Measurements from ENCODE around the gene ART1. TPM values are rescaled to one million over a fixed set of nuclear protein-coding genes. Genes with fewer than 3 reads are reported as not detected.

The ART1 gene
- total RNA-seq, 1 donor from 2014 or later = 5.6 TPM

DNA sequence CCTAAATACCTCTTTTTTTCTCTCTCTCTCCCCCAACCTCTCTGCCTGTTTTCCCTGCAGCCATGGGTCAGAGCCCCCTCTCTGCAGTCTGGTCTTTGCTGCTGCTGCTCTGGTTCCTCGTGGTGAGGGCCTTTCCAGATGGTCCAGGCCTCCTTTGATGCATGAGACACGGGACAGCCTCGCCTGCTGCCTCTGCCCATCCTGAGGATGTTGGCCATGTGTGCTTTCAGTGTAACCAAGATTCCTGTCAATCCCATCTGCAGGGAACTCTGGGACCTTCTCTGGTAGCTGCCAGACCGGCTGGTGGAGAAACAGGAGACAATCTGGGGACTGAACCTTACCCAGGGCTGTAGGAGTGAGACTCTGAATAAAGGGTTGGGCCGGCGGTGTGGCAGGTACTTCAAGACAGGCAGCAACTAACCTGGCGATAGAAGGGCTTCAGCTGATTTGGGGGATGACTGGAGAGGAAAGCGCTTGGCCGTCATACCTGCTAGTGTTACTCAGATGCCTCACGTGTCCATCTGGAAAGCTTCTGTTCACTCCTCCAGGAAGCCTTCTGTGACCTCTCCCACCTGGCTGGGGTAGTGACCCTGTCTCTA lies 19.2 kb downstream of the ART1 start:
- no peaks in the 10 kb centered on the region for H3K4me1 ChIP-seq
- no peaks in the 10 kb centered on the region for H3K9me3 ChIP-seq
- no peak overlapping the region for H3K27ac ChIP-seq
- H3K27me3 ChIP-seq = no peaks in the 10 kb centered on the region
- no peak overlapping the region for H3K4me3 ChIP-seq
- peaks cover 26 to 36% of the 10 kb centered on the region in 2 donors for H3K36me3 ChIP-seq
- TF ChIP-seq, protein P1, sequence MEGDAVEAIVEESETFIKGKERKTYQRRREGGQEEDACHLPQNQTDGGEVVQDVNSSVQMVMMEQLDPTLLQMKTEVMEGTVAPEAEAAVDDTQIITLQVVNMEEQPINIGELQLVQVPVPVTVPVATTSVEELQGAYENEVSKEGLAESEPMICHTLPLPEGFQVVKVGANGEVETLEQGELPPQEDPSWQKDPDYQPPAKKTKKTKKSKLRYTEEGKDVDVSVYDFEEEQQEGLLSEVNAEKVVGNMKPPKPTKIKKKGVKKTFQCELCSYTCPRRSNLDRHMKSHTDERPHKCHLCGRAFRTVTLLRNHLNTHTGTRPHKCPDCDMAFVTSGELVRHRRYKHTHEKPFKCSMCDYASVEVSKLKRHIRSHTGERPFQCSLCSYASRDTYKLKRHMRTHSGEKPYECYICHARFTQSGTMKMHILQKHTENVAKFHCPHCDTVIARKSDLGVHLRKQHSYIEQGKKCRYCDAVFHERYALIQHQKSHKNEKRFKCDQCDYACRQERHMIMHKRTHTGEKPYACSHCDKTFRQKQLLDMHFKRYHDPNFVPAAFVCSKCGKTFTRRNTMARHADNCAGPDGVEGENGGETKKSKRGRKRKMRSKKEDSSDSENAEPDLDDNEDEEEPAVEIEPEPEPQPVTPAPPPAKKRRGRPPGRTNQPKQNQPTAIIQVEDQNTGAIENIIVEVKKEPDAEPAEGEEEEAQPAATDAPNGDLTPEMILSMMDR (IDR thresholded peaks at IDR 0.05) = no peak
- no peak for DNase-seq (ENCODE audit: low spot score in 2 of 2)
- intact Hi-C loops (cut with DNase I) = no loop called here

DNA sequence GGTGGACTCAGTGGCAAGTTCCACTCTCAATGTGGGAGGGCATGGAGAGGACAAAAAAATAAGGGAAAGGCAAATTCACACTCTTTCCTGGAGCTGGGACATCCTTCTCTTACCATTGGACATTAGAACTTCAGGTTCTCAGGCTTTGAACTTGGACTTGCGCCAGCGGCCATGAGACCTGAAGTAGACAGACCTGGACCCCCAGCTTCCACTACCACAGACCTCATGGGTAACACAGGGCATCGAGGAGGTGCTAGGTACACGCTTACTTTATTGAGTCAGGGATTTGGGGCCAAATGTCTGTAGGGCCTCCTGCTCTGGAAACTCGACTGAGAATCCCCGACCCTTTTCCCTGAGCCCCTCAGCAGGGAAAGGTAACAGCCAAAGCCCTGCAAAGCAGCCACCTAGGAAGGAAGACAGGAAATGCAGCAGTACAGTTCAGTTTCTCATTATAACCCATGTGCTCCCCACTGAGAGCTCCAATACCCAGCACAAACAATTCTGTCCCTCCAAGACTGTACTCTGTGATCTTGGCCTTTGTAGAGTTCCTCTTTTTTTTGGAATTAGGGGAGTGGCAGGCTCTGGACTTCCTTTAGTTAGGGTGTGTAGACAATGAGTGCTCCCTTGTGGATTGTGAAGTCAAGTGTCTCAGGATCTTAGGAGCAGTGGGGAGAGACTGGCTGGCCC lies 20.6 kb downstream of the ART1 start:
- no peak overlapping the region for H3K4me3 ChIP-seq
- H3K27ac ChIP-seq = no peak overlapping the region
- TF ChIP-seq, protein P1 (IDR thresholded peaks at IDR 0.05) = no peak
- no peaks in the 10 kb centered on the region for H3K4me1 ChIP-seq
- H3K27me3 ChIP-seq = no peaks in the 10 kb centered on the region
- DNase-seq (ENCODE audit: low spot score in 2 of 2) = no peak
- peaks cover 37 to 41% of the 10 kb centered on the region in 2 donors for H3K36me3 ChIP-seq
- intact Hi-C loops (cut with DNase I) = no loop called here
- H3K9me3 ChIP-seq = no peaks in the 10 kb centered on the region

DNA sequence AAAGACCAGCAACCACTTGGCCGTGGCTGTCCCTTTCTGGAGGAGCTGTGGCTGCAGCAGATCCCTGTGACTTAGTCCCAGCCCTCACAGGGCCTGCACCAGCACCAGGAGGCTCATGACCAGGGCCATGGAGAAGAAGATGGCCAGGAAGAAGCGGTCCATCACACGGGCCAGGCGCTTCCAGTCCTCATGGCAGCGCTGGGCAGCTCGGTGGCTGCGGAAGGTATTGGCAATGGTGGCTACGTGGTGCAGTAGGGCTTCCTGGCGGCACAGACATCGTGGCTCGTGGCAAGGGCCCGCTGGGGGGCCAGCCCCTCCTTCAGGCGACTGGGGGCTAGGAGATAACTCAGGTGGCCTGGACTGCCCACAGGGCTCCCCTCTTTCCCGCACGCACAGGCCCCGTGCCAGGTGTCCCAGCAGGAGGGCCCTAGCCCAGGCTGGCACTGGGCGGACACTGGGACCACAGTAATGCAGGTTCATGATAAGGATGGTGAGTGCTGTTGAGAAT lies 21.1 kb downstream of the ART1 start:
- intact Hi-C loops (cut with DNase I) = no loop called here
- Histone ChIP-seq H3K36me3 (peaks cover 41 to 46% of the 10 kb centered on the region in 2 donors), H3K4me1 (no peaks in the 10 kb centered on the region), H3K27ac (no peak overlapping the region), H3K4me3 (no peak overlapping the region), H3K9me3 (no peaks in the 10 kb centered on the region), H3K27me3 (no peaks in the 10 kb centered on the region)
- no peak for DNase-seq (ENCODE audit: low spot score in 2 of 2)
- TF ChIP-seq, protein P1 (IDR thresholded peaks at IDR 0.05) = no peak

DNA sequence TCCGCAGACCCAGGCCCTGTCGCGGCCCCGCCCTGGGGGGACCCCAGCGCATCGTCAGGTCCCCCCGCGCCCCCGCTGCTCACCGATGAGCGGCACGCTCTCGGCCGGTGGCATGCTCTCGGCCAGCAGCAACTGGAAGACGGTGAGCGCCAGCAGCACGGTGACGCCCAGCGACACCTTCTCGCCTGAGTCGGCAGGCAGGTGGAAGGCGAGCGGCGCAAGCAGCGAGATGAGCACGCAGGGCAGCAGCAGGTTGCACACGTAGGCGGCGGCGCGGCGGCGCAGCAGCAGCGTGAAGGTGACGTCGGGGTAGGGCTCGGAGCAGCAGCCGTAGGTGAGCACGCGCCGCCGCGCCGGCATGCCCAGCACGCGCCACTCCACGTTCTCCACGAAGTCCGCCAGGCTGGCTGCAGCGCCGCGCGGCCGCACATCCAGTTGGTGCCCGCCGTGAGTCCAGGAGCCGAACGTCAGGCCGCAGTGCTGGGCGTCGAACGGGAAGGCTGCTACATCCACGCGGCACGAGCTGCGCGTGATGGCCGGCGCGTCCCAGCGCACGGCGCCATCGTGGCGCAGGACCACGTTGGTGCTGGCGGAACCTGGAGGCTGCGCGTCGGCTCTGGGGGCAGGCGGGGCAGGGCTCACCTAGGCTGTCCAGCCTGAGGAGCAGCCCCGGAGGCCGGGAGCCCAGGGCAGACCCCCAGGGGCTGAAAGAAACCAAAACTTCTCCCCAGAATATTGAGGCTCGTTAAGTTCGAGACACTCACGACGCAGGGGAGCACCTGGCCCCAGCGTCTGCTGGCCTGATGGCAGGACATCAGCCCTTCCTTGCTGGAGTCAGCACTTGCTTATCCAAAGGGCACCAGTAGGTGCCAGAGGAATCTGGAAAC lies 22.5 kb downstream of the ART1 start:
- H3K36me3 ChIP-seq = peaks cover 48 to 58% of the 10 kb centered on the region in 2 donors
- no peak overlapping the region for H3K27ac ChIP-seq
- no peaks in the 10 kb centered on the region for H3K27me3 ChIP-seq
- no peak overlapping the region for H3K4me3 ChIP-seq
- no peak for DNase-seq (ENCODE audit: low spot score in 2 of 2)
- H3K9me3 ChIP-seq = no peaks in the 10 kb centered on the region
- no peaks in the 10 kb centered on the region for H3K4me1 ChIP-seq
- TF ChIP-seq, protein P1 (IDR thresholded peaks at IDR 0.05) = no peak
- intact Hi-C loops (cut with DNase I) = no loop called here

DNA sequence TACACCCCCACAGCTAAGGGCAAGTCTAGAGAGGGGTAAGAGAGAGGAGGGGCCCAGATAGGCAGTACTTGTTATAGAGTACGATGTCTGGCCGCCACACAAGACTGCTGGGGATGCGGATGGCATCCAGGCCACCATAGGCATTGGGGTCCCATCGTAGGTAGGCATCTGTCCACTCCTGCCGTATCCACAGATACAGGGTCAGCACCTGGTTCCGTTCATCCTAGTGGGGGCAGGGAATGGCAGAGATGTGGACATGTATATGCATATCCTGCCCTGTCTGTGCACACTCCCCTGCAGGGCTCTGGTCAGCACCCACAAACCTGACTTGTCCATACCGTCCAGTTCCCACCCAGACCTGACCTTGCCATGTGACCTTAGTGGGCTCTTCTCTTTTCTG lies 24.2 kb downstream of the ART1 start:
- Histone ChIP-seq H3K36me3 (peaks cover 66 to 76% of the 10 kb centered on the region in 2 donors), H3K27ac (no peak overlapping the region), H3K4me1 (no peaks in the 10 kb centered on the region), H3K4me3 (no peak overlapping the region), H3K9me3 (no peaks in the 10 kb centered on the region), H3K27me3 (no peaks in the 10 kb centered on the region)
- TF ChIP-seq, protein P1 (IDR thresholded peaks at IDR 0.05) = no peak
- intact Hi-C loops (cut with DNase I) = no loop called here
- DNase-seq (ENCODE audit: low spot score in 2 of 2) = peak in 1 of 2 donors; percentile 35
